ENCODE results near the gene PPP1R9B. TPM values are rescaled to one million over a fixed set of nuclear protein-coding genes. Genes with fewer than 3 reads are reported as not detected.
A peak's percentile ranks its signal among the peaks of the same experiment; 100 is the strongest.

The PPP1R9B gene
- total RNA-seq, 1 donor from 2014 or later, result 92.6 TPM

- Histone ChIP-seq H3K4me1 (peaks cover 13% of the 10 kb centered on the region), H3K27me3 (ENCODE audit: low read depth) (no peaks in the 10 kb centered on the region), H3K27ac (no peak overlapping the region), H3K36me3 (peaks cover 42% of the 10 kb centered on the region), H3K9me3 (no peaks in the 10 kb centered on the region), H3K4me3 (no peak overlapping the region)
- intact Hi-C loops (cut with DNase I), result no loop called here
- no peak for DNase-seq
- TF ChIP-seq CTCF (IDR thresholded peaks at IDR 0.05), result no peak
- ATAC-seq, result no peak
Observed at GRCh38 chr17:50091918-50092285, 58.6 kb downstream of the PPP1R9B start.

GRCh38 chr17:50090971-50091917, 59.2 kb downstream of the PPP1R9B start:
- Histone ChIP-seq H3K36me3 (peaks cover 48% of the 10 kb centered on the region), H3K27ac (no peak overlapping the region), H3K27me3 (ENCODE audit: low read depth) (no peaks in the 10 kb centered on the region), H3K4me1 (peaks cover 6% of the 10 kb centered on the region), H3K4me3 (no peak overlapping the region), H3K9me3 (no peaks in the 10 kb centered on the region)
- no peak for TF ChIP-seq CTCF (IDR thresholded peaks at IDR 0.05)
- peak; percentile 41 for DNase-seq
- no peak for ATAC-seq
- intact Hi-C loops (cut with DNase I), result no loop called here

- intact Hi-C loops (cut with DNase I), result no loop called here
- H3K27ac ChIP-seq, result no peak overlapping the region
- DNase-seq (peak; percentile 26), ATAC-seq (no peak)
- no peaks in the 10 kb centered on the region for H3K27me3 ChIP-seq (ENCODE audit: low read depth)
- no peak overlapping the region for H3K4me3 ChIP-seq
- H3K9me3 ChIP-seq, result no peaks in the 10 kb centered on the region
- TF ChIP-seq CTCF (IDR thresholded peaks at IDR 0.05), result no peak
- no peaks in the 10 kb centered on the region for H3K4me1 ChIP-seq
- peaks cover 53% of the 10 kb centered on the region for H3K36me3 ChIP-seq
Observed at GRCh38 chr17:50090071-50090470, 60.4 kb downstream of the PPP1R9B start.

GRCh38 chr17:50088952-50089825, 61.3 kb downstream of the PPP1R9B start:
- intact Hi-C loops (cut with DNase I), result loop anchor here (10.0 kb wide), 1 partner anchor 64 kb away; no protein-coding TSS in a partner anchor

More at GRCh38 chr17:50088952-50089825, 61.3 kb downstream of the PPP1R9B start:
- H3K9me3 ChIP-seq, result no peaks in the 10 kb centered on the region
- DNase-seq (peak; percentile 39), ATAC-seq (no peak)
- H3K4me1 ChIP-seq, result no peaks in the 10 kb centered on the region
- TF ChIP-seq CTCF (IDR thresholded peaks at IDR 0.05), result no peak
- H3K4me3 ChIP-seq, result no peak overlapping the region
- H3K27me3 ChIP-seq (ENCODE audit: low read depth), result no peaks in the 10 kb centered on the region
- peaks cover 62% of the 10 kb centered on the region for H3K36me3 ChIP-seq
- no peak overlapping the region for H3K27ac ChIP-seq
